T-cell (primary cell): ENCODE results near the gene FAM135A. TPM values are rescaled to one million over a fixed set of nuclear protein-coding genes. Genes with fewer than 3 reads are reported as not detected.

Source experiments
- ATAC-seq, 4 experiments: fragments of 200-7000 bp in 3 of 4; fragments of 150-1000 bp in 1 of 4; cut with Tn5 transposase; replicated peaks in 1 of 4; 1 replicate in 3 of 4; 2 replicates in 1 of 4; pipeline ENCODE4 v1.10.0; 2021; ENCODE audit warnings: moderate library complexity in 3 of 4, mild to moderate bottlenecking in 2 of 4, moderate number of reproducible peaks in 1 of 4
- CTCF ChIA-PET, 2 donors: fragments of 300-600 bp; sonication (Branson Sonifier 250); formaldehyde crosslinking; loops; one replicate each; lab custom pipeline; 2022; ENCODE audit warnings: antibody characterized with exemption in 2 of 2; lab: Charles Lee
- POLR2A ChIA-PET, 2 donors: fragments of 300-600 bp; sonication (Branson Sonifier 250); formaldehyde crosslinking; loops; one replicate each; lab custom pipeline; 2022; ENCODE audit warnings: antibody characterized with exemption in 2 of 2; lab: Charles Lee
- DNase-seq, 35 experiments: peaks; one replicate each; pipeline versions ENCODE4 v3.0.0 to v3.0.0-alpha.2; 2013 to 2023
- H3K27ac ChIP-seq: one replicate; pipeline ENCODE4 v1.5.1; 2013; ENCODE audit warnings: low read length
- H3K27me3 ChIP-seq, 2 experiments: replicated peaks in 1 of 2; 1 replicate in 1 of 2; 2 replicates in 1 of 2; pipeline versions ENCODE4 v1.6.1 to v1.7.0; 2013; ENCODE audit warnings: low read length in 1 of 2, mixed read lengths in 1 of 2; ENCODE audit not compliant: control insufficient read depth in 2 of 2, insufficient read depth in 2 of 2; ENCODE audit errors: extremely low read depth in 1 of 2
- H3K36me3 ChIP-seq, 2 donors: 1 replicate in 1 of 2; 2 replicates in 1 of 2; pipeline versions ENCODE4 v1.6.1 to v1.7.0; 2013; ENCODE audit warnings: low read length in 1 of 2; ENCODE audit not compliant: control insufficient read depth in 2 of 2, insufficient read depth in 1 of 2; ENCODE audit errors: extremely low read depth in 1 of 2
- H3K4me1 ChIP-seq, 2 experiments: 1 replicate in 1 of 2; 2 replicates in 1 of 2; pipeline versions ENCODE4 v1.6.1 to v1.7.0; 2013; ENCODE audit warnings: low read length in 2 of 2, mixed read lengths in 1 of 2; ENCODE audit not compliant: insufficient read depth in 2 of 2, control insufficient read depth in 1 of 2; ENCODE audit errors: extremely low read depth in 1 of 2
- H3K4me3 ChIP-seq, 2 donors: 1 replicate in 1 of 2; 2 replicates in 1 of 2; pipeline versions ENCODE4 v1.5.1 to v1.7.0; 2013; ENCODE audit warnings: mild to moderate bottlenecking in 2 of 2, low read length in 1 of 2, moderate library complexity in 1 of 2; ENCODE audit not compliant: control insufficient read depth in 1 of 2; ENCODE audit errors: extremely low read depth in 1 of 2
- H3K9me3 ChIP-seq: 2 replicates; pipeline ENCODE4 v1.7.0; 2013
- H3K27ac Mint-ChIP-seq, 2 donors: one replicate each; pipeline ENCODE4 v1.8.0; 2020 to 2021; ENCODE audit warnings: mild to moderate bottlenecking in 2 of 2, mixed read lengths in 2 of 2
- H3K27me3 Mint-ChIP-seq, 2 donors: one replicate each; pipeline ENCODE4 v1.8.0; 2021 to 2022; ENCODE audit warnings: mixed read lengths in 2 of 2
- H3K36me3 Mint-ChIP-seq: one replicate; pipeline ENCODE4 v1.8.0; 2021; ENCODE audit warnings: mixed read lengths
- H3K4me1 Mint-ChIP-seq, 3 donors: one replicate each; pipeline ENCODE4 v1.8.0; 2020 to 2022; ENCODE audit warnings: mixed read lengths in 3 of 3, mild to moderate bottlenecking in 1 of 3
- H3K4me3 Mint-ChIP-seq, 3 donors: one replicate each; pipeline ENCODE4 v1.8.0; 2020 to 2022; ENCODE audit warnings: mild to moderate bottlenecking in 3 of 3, mixed read lengths in 3 of 3, moderate library complexity in 3 of 3
- H3K9me3 Mint-ChIP-seq, 3 donors: one replicate each; pipeline ENCODE4 v1.8.0; 2020 to 2022; ENCODE audit warnings: mixed read lengths in 3 of 3
- WGBS: methylation state at CpG from one replicate; pipeline ENCODE4 v1.1.5; 2013; ENCODE audit warnings: missing lambda C conversion rate; ENCODE audit not compliant: insufficient coverage; 5-methylcytosine and 5-hydroxymethylcytosine counted together
- total RNA-seq, 35 experiments: library from RNA in 6 of 35; stranded (reverse) in 6 of 35; fragments of 120-200 nt in 1 of 35; gene quantifications; one replicate each; pipeline versions ENCODE4 v1.2.1 to v1.2.4 and lab custom pipeline; 2013 to 2026

Gene FAM135A
- total RNA-seq, 5 donors from 2014 or later (not counting 1 experiment from before 2014, with no cell fraction given): 6.4 to 8.4 (median 7.6) TPM

DNA sequence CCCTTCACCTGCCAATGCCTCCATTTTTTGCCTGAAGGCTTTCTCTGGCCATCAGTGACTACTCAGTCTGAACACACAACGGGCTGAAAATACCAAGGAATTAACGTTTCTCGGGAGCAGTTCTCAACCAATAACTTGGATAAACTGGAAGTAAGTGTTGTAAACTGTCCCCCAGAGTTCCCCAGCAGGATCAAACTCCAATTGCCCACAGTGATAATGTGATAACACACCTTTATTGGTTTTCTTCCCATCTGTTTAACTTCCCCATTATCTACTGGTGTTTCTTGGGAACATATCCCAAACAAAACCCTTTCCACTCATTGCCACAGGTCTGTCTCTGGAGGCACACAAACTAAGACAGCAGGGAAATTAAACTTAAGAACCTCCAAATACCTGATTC, 21.8 kb upstream of the FAM135A start:
- ChIA-PET POLR2A (no interaction called here), CTCF (interaction anchor here in 1 of 2 donors (0.5 kb wide), 2 partner anchors 90 to 140 kb away, joined by 4 to 6 read pairs; no protein-coding TSS in a partner anchor)
- no peak for DNase-seq
- H3K36me3 Mint-ChIP-seq: no peaks in the 10 kb centered on the region
- ATAC-seq: no peak
- no peak overlapping the region for H3K4me3 Mint-ChIP-seq
- Histone ChIP-seq H3K27me3 (peaks cover 0 to 2% of the 10 kb centered on the region in 2 experiments), H3K27ac (no peak overlapping the region), H3K4me1 (no peaks in the 10 kb centered on the region), H3K36me3 (no peaks in the 10 kb centered on the region), H3K9me3 (no peaks in the 10 kb centered on the region), H3K4me3 (no peak overlapping the region)
- no peak overlapping the region for H3K27ac Mint-ChIP-seq
- peaks cover 22 to 27% of the 10 kb centered on the region in 2 donors for H3K27me3 Mint-ChIP-seq
- WGBS: no CpG with 5 or more reads among the region's 3 CpGs
- H3K4me1 Mint-ChIP-seq: no peaks in the 10 kb centered on the region
- no peaks in the 10 kb centered on the region for H3K9me3 Mint-ChIP-seq

DNA sequence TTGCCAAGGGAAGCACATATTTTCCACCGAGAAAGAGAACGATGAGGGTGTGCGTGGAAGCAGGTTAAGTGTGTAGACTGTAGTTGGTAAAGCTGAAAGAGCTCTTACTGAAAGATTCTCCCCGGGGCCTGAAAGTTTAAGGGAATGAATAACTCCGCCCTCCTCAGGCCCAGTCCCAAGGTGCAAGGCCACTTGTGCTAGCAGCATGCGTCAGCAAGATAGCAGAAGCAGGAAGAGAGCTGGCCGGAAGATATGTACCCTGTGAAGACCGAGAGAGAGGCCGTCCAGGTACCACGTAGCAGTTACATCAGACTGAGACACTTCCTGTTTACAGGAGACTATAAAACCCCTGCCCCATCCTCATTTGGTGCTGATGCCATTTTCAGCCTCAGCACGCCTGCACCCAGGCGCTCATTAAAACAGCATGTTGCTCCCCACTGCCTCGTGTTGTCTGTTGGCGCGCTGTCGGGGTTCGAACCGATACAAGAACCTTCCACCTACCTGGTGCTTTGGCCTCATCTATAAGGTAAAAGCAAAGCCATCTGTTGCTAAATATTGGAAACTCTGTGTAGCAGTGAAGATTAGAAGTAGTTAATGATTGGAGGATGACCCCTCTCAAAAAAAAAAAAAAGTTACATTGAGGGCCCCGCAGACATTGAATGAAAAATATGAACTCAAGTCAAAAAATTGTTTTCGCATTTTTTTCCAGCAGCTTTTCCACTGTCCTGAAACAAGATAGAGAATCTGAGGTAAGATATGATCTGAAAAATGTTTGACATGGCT, 18.6 kb upstream of the FAM135A start:
- H3K27ac Mint-ChIP-seq: no peak overlapping the region
- POLR2A ChIA-PET: no interaction called here
- H3K36me3 Mint-ChIP-seq: no peaks in the 10 kb centered on the region
- peaks cover 29 to 38% of the 10 kb centered on the region in 2 donors for H3K27me3 Mint-ChIP-seq
- H3K36me3 ChIP-seq: no peaks in the 10 kb centered on the region
- H3K4me1 ChIP-seq: no peaks in the 10 kb centered on the region
- H3K4me3 Mint-ChIP-seq: no peak overlapping the region
- no peaks in the 10 kb centered on the region for H3K9me3 Mint-ChIP-seq
- CTCF ChIA-PET: interaction anchor here in 1 of 2 donors (0.5 to 1.3 kb wide), 2 partner anchors 9 to 25 kb away, joined by 3 to 4 read pairs; no protein-coding TSS in a partner anchor
- H3K27ac ChIP-seq: no peak overlapping the region
- WGBS: 77% methylated on average over 11 of the region's 20 CpGs
- no peaks in the 10 kb centered on the region for H3K9me3 ChIP-seq
- ATAC-seq (no peak), DNase-seq (no peak)
- no peak overlapping the region for H3K4me3 ChIP-seq
- H3K4me1 Mint-ChIP-seq: no peaks in the 10 kb centered on the region
- peaks cover 2% of the 10 kb centered on the region in 2 experiments for H3K27me3 ChIP-seq

DNA sequence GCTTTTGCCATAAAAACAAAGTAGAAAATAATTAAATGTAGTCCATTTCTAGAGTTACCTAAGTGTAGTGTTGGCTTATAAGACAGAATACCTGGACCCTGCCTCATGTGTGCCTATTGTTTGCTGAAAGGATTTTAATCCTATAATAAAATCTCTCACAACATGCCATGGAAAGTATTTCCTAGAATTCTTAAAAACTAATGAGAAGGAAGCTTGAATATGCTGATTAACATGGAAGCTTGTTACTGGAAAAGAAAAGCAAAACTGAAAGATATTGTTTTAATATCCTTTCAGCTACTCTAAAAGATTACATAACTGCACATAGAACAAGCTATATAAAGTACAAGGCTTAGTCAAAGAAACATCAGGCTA, 18.0 kb upstream of the FAM135A start:
- Mint-ChIP-seq H3K4me3 (no peak overlapping the region), H3K4me1 (no peaks in the 10 kb centered on the region), H3K9me3 (no peaks in the 10 kb centered on the region), H3K36me3 (no peaks in the 10 kb centered on the region), H3K27ac (no peak overlapping the region), H3K27me3 (peaks cover 32 to 41% of the 10 kb centered on the region in 2 donors)
- H3K4me3 ChIP-seq: no peak overlapping the region
- H3K4me1 ChIP-seq: no peaks in the 10 kb centered on the region
- H3K27me3 ChIP-seq: peaks cover 2% of the 10 kb centered on the region in 2 experiments
- H3K27ac ChIP-seq: no peak overlapping the region
- ChIA-PET CTCF (interaction anchor here in 1 of 2 donors (0.5 to 1.3 kb wide), 2 partner anchors 9 to 26 kb away, joined by 3 to 4 read pairs; no protein-coding TSS in a partner anchor), POLR2A (interaction anchor here in 1 of 2 donors (0.6 to 0.7 kb wide), 2 partner anchors 24 to 335 kb away, joined by 3 read pairs; no protein-coding TSS in a partner anchor)
- no peak for DNase-seq
- no peak for ATAC-seq
- no peaks in the 10 kb centered on the region for H3K9me3 ChIP-seq
- no peaks in the 10 kb centered on the region for H3K36me3 ChIP-seq

DNA sequence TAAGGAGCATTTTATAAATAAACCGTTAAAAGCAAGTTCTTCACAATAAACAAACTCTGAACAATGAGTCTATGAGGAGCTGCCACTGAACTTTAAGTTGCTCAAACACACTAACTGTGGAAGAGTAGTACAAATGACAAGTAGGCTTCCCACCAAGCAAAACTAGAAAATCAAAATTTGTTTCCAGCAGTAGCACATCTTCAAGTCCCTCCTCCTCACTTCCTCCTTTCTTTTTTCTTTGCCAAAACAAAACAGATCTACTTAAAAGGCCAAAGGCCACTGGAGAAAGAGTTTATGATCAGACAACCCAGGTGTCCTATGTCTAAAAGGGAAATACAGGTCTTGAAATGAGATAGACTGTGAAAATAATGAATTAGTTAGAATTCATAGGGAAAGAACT, 17.1 kb upstream of the FAM135A start:
- CTCF ChIA-PET: interaction anchor here in 1 of 2 donors (1.3 kb wide), 1 partner anchor 27 kb away, joined by 4 read pairs; no protein-coding TSS in a partner anchor
- POLR2A ChIA-PET: interaction anchor here in 1 of 2 donors (0.7 kb wide), 1 partner anchor 25 kb away, joined by 3 read pairs; no protein-coding TSS in a partner anchor
- H3K27me3 Mint-ChIP-seq: peaks cover 33 to 38% of the 10 kb centered on the region in 2 donors
- Histone ChIP-seq H3K4me3 (no peak overlapping the region), H3K27me3 (peaks cover 2% of the 10 kb centered on the region in 2 experiments), H3K27ac (no peak overlapping the region), H3K9me3 (no peaks in the 10 kb centered on the region), H3K36me3 (no peaks in the 10 kb centered on the region), H3K4me1 (no peaks in the 10 kb centered on the region)
- WGBS: no CpG with 5 or more reads among the region's 1 CpG
- H3K27ac Mint-ChIP-seq: no peak overlapping the region
- no peaks in the 10 kb centered on the region for H3K36me3 Mint-ChIP-seq
- H3K4me1 Mint-ChIP-seq: no peaks in the 10 kb centered on the region
- no peak overlapping the region for H3K4me3 Mint-ChIP-seq
- DNase-seq: no peak
- ATAC-seq: no peak
- no peaks in the 10 kb centered on the region for H3K9me3 Mint-ChIP-seq

DNA sequence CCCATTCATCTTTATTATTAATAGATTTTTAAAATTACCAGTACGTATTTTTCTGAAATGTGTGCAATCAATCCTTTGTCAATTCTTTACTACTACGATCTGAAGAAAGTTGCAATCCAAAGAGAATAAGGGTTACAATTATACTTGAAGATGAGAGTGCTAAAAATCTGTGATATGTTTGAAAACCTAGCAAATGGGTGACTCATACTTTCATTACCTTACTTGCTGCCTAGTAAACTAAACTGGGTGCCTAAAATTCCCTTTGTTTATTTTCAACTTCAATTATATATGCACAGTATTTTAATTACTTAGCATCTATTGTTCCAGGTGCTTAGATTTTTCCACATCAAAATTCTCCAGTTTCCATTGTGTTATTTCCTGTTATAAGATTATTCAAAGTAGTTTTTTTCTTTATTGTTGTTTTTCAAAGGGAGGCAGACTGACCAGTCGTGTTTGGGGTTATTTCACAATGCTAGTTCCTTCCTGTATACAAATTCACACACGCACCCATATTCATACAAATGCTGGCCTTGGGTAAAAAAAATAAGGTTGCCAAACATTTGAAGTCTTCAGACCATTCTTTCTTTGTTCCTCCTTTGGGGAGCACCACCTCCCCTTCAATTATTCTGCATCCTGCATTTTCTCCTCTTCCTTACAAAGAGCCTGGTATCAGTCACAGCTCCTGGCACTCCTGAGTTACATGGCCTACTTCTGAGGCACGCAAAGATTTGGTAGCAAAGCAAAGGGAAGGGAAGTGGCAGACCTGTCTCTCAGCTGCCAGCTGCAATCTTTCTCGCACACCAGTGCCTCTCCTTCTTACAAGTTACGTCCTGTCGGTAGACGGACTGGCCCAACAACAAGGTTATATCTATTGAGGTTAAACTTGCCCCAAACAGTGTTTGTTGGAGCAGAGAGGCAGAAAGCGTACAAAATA, 16.2 kb upstream of the FAM135A start:
- Histone ChIP-seq H3K27me3 (peaks cover 2% of the 10 kb centered on the region in 2 experiments), H3K4me1 (no peaks in the 10 kb centered on the region), H3K9me3 (no peaks in the 10 kb centered on the region), H3K4me3 (no peak overlapping the region), H3K27ac (no peak overlapping the region), H3K36me3 (no peaks in the 10 kb centered on the region)
- no peaks in the 10 kb centered on the region for H3K9me3 Mint-ChIP-seq
- ChIA-PET POLR2A (no interaction called here), CTCF (no interaction called here)
- H3K36me3 Mint-ChIP-seq: no peaks in the 10 kb centered on the region
- DNase-seq: no peak
- 75% methylated on average over 3 of the region's 10 CpGs for WGBS
- H3K4me3 Mint-ChIP-seq: no peak overlapping the region
- no peaks in the 10 kb centered on the region for H3K4me1 Mint-ChIP-seq
- no peak for ATAC-seq
- no peak overlapping the region for H3K27ac Mint-ChIP-seq
- H3K27me3 Mint-ChIP-seq: peaks cover 26 to 32% of the 10 kb centered on the region in 2 donors
